HuH-7.5 (cell line): ENCODE measurements around the gene PNPLA1.

Experiments used
- DNase-seq: peaks from one replicate; pipeline ENCODE4 v3.0.0; 2011; ENCODE audit warnings: low spot score

The PNPLA1 gene

GRCh38 chr6:36315921-36316320 is 46.1 kb downstream of the PNPLA1 start:
- DNase-seq: no peak

GRCh38 chr6:36317623-36318022 is 47.8 kb downstream of the PNPLA1 start:
- DNase-seq: no peak

GRCh38 chr6:36318690-36319435 is 49.0 kb downstream of the PNPLA1 start:
- DNase-seq: no peak

GRCh38 chr6:36319436-36319762 is 49.5 kb downstream of the PNPLA1 start:
- DNase-seq: no peak

GRCh38 chr6:36319821-36320220 is 50.0 kb downstream of the PNPLA1 start:
- DNase-seq: no peak

- DNase-seq: no peak
These were observed 50.6 kb downstream of the PNPLA1 start for GRCh38 chr6:36320475-36320874.

- DNase-seq: no peak
These were observed 52.7 kb downstream of the PNPLA1 start for GRCh38 chr6:36322591-36322990.

- no peak for DNase-seq
These were observed 53.2 kb downstream of the PNPLA1 start for GRCh38 chr6:36323062-36323461.

- no peak for DNase-seq
These were observed 54.3 kb downstream of the PNPLA1 start for GRCh38 chr6:36324191-36324590.

GRCh38 chr6:36324715-36325114 is 54.9 kb downstream of the PNPLA1 start:
- no peak for DNase-seq

GRCh38 chr6:36326356-36326995 is 56.6 kb downstream of the PNPLA1 start:
- no peak for DNase-seq

GRCh38 chr6:36327226-36327918 is 57.5 kb downstream of the PNPLA1 start:
- DNase-seq: no peak

- no peak for DNase-seq
These were observed 58.0 kb downstream of the PNPLA1 start for GRCh38 chr6:36327919-36328236.

- no peak for DNase-seq
These were observed 58.7 kb downstream of the PNPLA1 start for GRCh38 chr6:36328600-36328999.

- no peak for DNase-seq
These were observed 60.0 kb downstream of the PNPLA1 start for GRCh38 chr6:36329798-36330291.

GRCh38 chr6:36330366-36330765 is 60.5 kb downstream of the PNPLA1 start:
- DNase-seq: no peak

- DNase-seq: no peak
These were observed 61.5 kb downstream of the PNPLA1 start for GRCh38 chr6:36331381-36331780.

- DNase-seq: no peak
These were observed 63.5 kb downstream of the PNPLA1 start for GRCh38 chr6:36333171-36333895.

GRCh38 chr6:36333931-36334725 is 64.3 kb downstream of the PNPLA1 start:
- DNase-seq: no peak

GRCh38 chr6:36334832-36335459 is 65.1 kb downstream of the PNPLA1 start:
- no peak for DNase-seq

- DNase-seq: no peak
These were observed 65.8 kb downstream of the PNPLA1 start for GRCh38 chr6:36335465-36336207.
